Activated T-cell treated with anti-CD3 and anti-CD28 coated beads, Interleukin-2, amount 50 U/mL, for 4 hours (primary cell): ENCODE measurements around the gene TNFSF9. TPM values are rescaled to one million over a fixed set of nuclear protein-coding genes. Genes with fewer than 3 reads are reported as not detected.
"Not testable (repeated sequence)": the region's sequence is repeated elsewhere in the genome, so short reads cannot be mapped to it uniquely, and the experiment has no call there.

Experiments
- ATAC-seq, 2 donors: fragments of 200-7000 bp; cut with Tn5 transposase; one replicate each; pipeline ENCODE4 v1.10.0; 2021
- DNase-seq: peaks from one replicate; pipeline ENCODE4 v3.0.0-alpha.2; 2020
- H3K27me3 Mint-ChIP-seq: one replicate; pipeline ENCODE4 v1.8.0; 2021; ENCODE audit warnings: low read depth, mixed read lengths
- H3K36me3 Mint-ChIP-seq: one replicate; pipeline ENCODE4 v1.8.0; 2022; ENCODE audit warnings: mixed read lengths; ENCODE audit not compliant: insufficient read depth
- H3K4me1 Mint-ChIP-seq: one replicate; pipeline ENCODE4 v1.8.0; 2021; ENCODE audit warnings: low read depth, mixed read lengths
- H3K4me3 Mint-ChIP-seq: one replicate; pipeline ENCODE4 v1.8.0; 2021; ENCODE audit warnings: mild to moderate bottlenecking, moderate library complexity, mixed read lengths
- H3K9me3 Mint-ChIP-seq: one replicate; pipeline ENCODE4 v1.8.0; 2021; ENCODE audit warnings: mixed read lengths
- total RNA-seq, 3 donors: library from RNA; stranded (reverse); gene quantifications; one replicate each; pipeline ENCODE4 v1.2.1, GENCODE V29; 2021

The TNFSF9 gene
- total RNA-seq, 3 donors from 2014 or later, result 3.5 to 7.4 (median 3.8) TPM

DNA sequence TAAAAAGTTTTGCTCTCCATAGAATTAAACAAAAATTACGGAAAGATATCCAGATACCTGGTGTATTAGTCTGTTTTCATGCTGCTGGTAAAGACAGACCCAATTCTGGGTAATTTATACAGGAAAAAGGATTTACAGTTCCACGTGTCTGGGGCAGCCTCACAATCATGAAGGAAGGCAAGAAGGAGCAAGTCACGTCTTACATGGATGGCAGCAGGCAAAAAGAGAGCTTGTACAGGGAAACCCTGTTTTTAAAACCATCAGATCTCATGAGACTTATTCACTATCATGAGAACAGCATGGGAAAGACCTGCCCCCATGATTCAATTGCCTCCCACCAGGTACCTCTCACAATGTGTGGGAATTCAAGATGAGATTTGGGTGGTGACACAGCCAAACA lies 35.9 kb downstream of the TNFSF9 start:
- ATAC-seq, H3K36me3 Mint-ChIP-seq, DNase-seq, H3K4me3 Mint-ChIP-seq, H3K4me1 Mint-ChIP-seq: not testable (repeated sequence)
- peaks cover 24% of the 10 kb centered on the region for H3K27me3 Mint-ChIP-seq
- peaks cover 14% of the 10 kb centered on the region for H3K9me3 Mint-ChIP-seq

DNA sequence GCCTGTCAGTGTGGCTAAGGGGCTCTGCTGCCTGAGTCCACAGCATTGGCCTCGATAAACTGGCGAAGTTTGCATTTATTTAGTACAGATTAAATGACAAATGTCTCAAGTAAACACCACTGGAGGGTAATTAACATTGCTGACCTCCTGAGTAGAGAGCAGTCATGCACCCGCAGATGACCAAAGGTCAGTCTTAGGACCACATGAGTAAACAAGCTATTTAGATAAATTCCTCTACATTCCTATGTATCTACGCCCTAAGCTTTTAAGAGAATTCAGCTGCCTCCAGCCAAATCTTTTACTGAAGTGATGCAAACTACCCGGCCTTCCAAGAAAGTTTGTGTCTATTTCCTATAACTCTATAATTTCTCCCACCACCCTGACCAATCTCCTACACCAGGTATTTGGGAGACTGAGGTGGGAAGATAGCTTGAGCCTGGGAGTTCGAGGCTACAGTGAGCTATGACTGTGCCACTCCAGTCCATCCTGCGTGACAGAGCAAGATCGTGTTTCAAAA lies 37.2 kb downstream of the TNFSF9 start:
- ATAC-seq, result no peak

DNA sequence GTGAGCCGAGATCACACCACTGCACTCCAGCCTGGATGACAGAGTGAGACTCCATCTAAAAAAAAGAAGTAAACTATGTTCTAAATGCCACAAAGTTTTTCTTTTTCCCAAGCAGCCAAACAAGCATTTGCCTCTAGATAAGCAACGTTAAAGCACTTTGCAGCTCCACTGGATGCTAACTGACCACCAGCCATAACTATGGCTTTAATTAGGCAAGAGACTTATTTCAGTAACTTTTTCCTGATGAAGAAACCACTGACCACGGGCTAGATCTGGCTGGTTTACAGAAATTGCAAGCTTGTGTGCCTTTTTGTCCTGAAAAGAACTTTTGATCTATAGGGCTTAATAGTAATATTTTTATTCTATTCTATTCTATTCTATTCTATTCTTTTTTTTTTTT lies 38.0 kb downstream of the TNFSF9 start:
- Mint-ChIP-seq H3K9me3 (peaks cover 14% of the 10 kb centered on the region), H3K4me3 (no peak overlapping the region), H3K4me1 (no peaks in the 10 kb centered on the region), H3K36me3 (peaks cover 3% of the 10 kb centered on the region), H3K27me3 (peaks cover 31% of the 10 kb centered on the region)
- ATAC-seq (no peak), DNase-seq (no peak)

More for the DNA sequence above, 37.2 kb downstream of the TNFSF9 start:
- H3K36me3 Mint-ChIP-seq, result peaks cover 3% of the 10 kb centered on the region
- no peak overlapping the region for H3K4me3 Mint-ChIP-seq
- peaks cover 31% of the 10 kb centered on the region for H3K27me3 Mint-ChIP-seq
- peaks cover 14% of the 10 kb centered on the region for H3K9me3 Mint-ChIP-seq
- DNase-seq, result no peak
- no peaks in the 10 kb centered on the region for H3K4me1 Mint-ChIP-seq

DNA sequence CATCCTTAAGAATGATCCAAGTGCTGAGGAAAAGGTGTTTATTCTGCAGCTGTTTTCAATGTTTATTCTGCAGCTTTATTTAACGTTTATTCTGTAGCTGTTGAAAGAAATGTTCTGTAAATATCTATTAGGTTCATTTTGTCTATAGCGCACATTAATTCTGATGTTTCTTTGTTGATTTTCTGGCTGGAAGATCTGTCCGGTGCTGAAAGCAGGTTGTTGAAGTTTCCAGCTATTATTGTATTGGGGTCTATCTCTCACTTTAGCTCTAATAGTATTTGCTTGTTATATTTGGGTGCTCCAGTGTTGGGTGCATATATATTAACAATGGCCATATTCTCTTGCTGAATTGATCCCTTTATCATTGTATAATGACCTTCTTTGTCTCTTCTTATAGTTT lies 39.9 kb downstream of the TNFSF9 start:
- Mint-ChIP-seq H3K36me3 (no peaks in the 10 kb centered on the region), H3K4me1 (no peaks in the 10 kb centered on the region), H3K9me3 (peaks cover 6% of the 10 kb centered on the region), H3K4me3 (no peak overlapping the region), H3K27me3 (peaks cover 29% of the 10 kb centered on the region)
- DNase-seq (no peak), ATAC-seq (no peak)

DNA sequence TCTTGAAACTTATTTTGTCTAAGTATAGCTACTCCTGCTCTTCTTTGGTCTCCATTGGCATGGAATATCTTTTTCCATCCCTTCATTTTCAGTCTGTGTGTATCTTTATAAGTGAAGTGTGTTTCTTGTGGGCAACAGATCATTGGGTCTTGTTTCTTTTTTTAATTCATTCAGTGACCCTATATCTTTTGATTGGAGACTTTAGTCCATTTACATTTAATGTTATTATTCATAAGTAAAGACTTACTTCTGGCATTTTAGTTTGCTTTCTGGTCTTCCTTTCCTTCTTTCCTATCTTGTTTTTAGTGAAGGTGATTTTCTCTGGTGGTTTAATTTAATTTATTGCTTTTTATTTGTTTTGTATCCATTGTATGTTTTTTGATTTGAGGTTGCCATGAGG lies 40.3 kb downstream of the TNFSF9 start:
- H3K4me1 Mint-ChIP-seq, result no peaks in the 10 kb centered on the region
- H3K4me3 Mint-ChIP-seq, result no peak overlapping the region
- no peak for ATAC-seq
- peaks cover 29% of the 10 kb centered on the region for H3K27me3 Mint-ChIP-seq
- peaks cover 6% of the 10 kb centered on the region for H3K9me3 Mint-ChIP-seq
- H3K36me3 Mint-ChIP-seq, result no peaks in the 10 kb centered on the region
- no peak for DNase-seq

DNA sequence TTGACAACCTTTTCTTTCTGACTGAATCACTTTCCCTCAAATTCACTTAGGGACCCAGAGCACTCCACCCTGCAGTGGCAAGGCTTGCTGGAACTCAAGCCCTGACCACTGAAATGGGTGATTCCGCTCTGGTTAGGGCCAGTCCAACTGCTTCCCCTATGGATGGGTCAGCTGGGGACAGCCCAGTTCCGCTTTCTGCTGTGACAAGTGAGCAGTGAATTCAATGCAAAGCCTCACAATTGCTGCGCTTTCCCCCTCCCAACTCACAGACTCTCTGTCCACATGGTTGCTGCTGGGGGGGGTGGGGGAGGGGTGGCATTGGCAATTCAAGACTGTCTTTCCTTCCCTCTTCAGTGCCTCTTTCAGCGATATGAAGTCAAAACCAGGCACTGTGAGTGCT lies 41.4 kb downstream of the TNFSF9 start:
- Mint-ChIP-seq H3K4me1 (no peaks in the 10 kb centered on the region), H3K4me3 (no peak overlapping the region), H3K9me3 (peaks cover 6% of the 10 kb centered on the region), H3K27me3 (peaks cover 29% of the 10 kb centered on the region), H3K36me3 (no peaks in the 10 kb centered on the region)
- DNase-seq (no peak), ATAC-seq (no peak)

DNA sequence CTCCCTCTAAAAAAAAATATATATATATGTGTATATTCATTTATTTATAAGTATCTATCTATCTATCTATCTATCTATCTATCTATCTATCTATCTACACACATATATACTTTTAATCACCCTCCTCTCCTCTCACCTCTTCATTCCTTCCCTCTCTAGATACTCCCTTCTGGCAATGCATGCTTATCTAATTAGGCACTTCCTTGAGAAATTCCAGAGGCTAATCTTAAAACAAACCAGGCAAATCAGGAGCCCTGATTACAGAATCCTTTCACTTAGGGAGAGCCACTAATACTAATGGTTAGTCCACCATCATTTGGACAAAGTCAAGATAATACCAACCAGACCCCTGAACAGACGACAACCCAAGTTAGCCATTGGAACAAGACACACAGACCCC lies 42.5 kb downstream of the TNFSF9 start:
- ATAC-seq, result no peak

DNA sequence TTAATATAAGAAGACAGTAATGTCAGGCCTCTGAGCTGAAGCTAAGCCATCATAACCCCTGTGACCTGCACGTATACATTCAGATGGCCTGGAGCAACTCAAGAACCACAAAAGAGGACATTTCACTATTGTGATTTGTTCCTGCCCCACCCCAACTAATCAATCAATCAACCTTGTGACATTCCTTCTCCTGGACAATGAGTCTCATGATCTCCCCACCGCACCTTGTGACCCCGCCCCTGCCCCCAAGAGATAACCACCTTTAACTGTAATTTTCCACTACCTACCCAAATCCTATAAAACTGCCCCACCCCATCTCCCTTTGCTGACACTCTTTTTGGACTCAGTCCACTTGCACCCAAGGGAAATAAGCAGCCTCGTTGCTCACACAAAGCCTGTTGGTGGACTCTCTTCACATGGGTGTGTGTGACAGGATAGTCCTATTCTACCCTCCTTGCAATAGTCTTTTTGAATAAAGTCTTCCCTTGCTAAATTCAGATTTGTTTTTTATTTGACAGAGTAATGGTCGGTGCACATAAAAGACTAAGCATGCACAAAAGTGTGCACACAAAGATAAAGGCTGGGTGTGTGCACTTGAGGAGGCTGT lies 46.1 kb downstream of the TNFSF9 start:
- H3K9me3 Mint-ChIP-seq, result no peaks in the 10 kb centered on the region
- DNase-seq (no peak), ATAC-seq (no peak)
- peaks cover 7% of the 10 kb centered on the region for H3K27me3 Mint-ChIP-seq
- no peak overlapping the region for H3K4me3 Mint-ChIP-seq
- peaks cover 3% of the 10 kb centered on the region for H3K4me1 Mint-ChIP-seq
- no peaks in the 10 kb centered on the region for H3K36me3 Mint-ChIP-seq

More for the DNA sequence above, 42.5 kb downstream of the TNFSF9 start:
- DNase-seq, result no peak
- peaks cover 3% of the 10 kb centered on the region for H3K4me1 Mint-ChIP-seq
- H3K4me3 Mint-ChIP-seq, result no peak overlapping the region
- peaks cover 25% of the 10 kb centered on the region for H3K27me3 Mint-ChIP-seq
- peaks cover 6% of the 10 kb centered on the region for H3K9me3 Mint-ChIP-seq
- H3K36me3 Mint-ChIP-seq, result no peaks in the 10 kb centered on the region

DNA sequence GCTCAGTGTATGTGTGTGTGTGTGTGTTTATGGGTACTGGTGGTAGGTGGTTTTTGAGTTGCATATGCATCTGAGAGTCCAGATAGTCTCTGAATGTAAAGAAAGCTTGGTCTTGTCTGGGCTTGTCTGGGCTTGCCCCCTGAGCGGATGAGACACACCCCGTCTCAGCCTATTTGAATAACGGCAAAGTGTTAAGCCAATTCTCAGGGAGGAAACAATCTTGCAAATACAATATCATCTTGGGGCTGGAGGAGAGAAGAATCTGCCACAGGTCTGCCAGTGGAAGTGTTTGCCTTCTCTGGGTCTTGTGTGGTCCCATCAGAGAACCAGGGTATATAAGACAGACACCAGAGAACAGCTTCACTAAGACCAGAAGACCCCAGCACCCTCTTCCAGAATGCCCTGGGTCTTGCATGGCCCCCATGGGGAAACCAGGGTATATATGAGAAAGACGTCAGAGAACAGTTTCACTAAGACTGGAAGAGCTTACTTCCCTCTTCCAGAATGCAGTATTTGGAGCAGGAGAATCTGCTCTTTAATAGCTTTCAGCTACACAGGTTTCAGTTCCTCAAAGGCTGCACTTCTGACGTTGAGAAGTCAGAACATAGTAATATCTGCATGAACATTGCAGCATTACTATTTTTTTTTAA lies 46.8 kb downstream of the TNFSF9 start:
- Mint-ChIP-seq H3K4me1 (peaks cover 3% of the 10 kb centered on the region), H3K4me3 (no peak overlapping the region), H3K27me3 (peaks cover under 1% of the 10 kb centered on the region), H3K9me3 (no peaks in the 10 kb centered on the region), H3K36me3 (no peaks in the 10 kb centered on the region)
- peak in 1 of 2 donors; percentile 43 for ATAC-seq
- DNase-seq, result no peak

DNA sequence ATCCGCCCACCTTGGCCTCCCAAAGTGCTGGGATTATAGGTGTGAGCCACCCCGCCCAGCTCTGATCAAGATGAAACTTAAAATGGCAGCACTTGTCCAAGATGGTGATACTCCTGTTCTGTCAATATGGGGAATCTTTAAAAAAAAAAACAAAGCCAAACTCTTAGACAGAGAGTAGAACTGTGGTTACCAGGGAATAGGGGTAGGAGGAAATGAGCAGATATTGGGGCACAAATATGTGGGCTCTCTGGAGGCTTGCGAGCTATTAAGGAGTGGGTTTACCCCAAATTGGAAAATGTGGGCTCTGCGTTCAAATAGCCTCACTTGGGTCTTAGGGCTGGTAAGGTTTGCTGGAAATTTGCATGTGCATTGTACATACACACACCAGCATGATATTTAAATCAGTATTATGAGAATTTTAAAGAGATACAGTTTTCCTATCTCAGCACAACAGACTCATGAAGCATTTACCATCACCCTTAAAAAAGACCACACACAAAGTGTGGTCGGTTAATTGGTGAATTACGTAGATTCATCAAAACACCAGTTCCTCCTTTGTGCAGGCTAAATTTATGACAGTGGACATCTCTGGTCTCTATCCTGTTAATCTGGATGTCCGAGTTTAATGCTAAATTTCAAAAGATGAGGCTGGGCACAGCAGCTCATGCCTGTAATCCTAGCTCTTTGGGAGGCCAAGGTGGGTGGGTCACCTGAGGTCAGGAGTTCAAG lies 48.8 kb downstream of the TNFSF9 start:
- Mint-ChIP-seq H3K4me3 (no peak overlapping the region), H3K27me3 (peaks cover 2% of the 10 kb centered on the region), H3K36me3 (no peaks in the 10 kb centered on the region), H3K9me3 (no peaks in the 10 kb centered on the region), H3K4me1 (peaks cover 3% of the 10 kb centered on the region)
- ATAC-seq, result no peak
- DNase-seq, result no peak

DNA sequence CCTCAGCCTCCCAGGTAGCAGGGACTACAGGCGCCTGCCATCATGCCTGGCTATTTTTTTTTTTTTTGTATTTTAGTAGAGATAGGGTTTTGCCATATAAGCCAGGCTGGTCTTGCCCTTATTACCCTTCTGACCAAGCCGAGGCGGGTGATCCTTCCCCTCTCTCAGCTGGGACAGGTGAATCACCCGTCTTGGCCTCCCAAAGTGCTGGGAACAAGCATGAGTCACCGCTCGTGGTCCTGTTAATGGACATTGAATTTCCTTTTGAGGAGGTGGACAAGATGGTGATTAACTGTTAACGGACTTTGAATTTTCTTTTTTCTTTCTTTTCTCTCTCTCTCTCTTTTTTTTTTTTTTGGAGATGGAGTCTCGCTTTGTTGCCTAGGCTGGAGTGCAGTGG lies 49.5 kb downstream of the TNFSF9 start:
- Mint-ChIP-seq H3K4me1 (peaks cover 3% of the 10 kb centered on the region), H3K36me3 (no peaks in the 10 kb centered on the region), H3K27me3 (peaks cover 6% of the 10 kb centered on the region), H3K9me3 (no peaks in the 10 kb centered on the region), H3K4me3 (no peak overlapping the region)
- ATAC-seq (no peak), DNase-seq (no peak)

DNA sequence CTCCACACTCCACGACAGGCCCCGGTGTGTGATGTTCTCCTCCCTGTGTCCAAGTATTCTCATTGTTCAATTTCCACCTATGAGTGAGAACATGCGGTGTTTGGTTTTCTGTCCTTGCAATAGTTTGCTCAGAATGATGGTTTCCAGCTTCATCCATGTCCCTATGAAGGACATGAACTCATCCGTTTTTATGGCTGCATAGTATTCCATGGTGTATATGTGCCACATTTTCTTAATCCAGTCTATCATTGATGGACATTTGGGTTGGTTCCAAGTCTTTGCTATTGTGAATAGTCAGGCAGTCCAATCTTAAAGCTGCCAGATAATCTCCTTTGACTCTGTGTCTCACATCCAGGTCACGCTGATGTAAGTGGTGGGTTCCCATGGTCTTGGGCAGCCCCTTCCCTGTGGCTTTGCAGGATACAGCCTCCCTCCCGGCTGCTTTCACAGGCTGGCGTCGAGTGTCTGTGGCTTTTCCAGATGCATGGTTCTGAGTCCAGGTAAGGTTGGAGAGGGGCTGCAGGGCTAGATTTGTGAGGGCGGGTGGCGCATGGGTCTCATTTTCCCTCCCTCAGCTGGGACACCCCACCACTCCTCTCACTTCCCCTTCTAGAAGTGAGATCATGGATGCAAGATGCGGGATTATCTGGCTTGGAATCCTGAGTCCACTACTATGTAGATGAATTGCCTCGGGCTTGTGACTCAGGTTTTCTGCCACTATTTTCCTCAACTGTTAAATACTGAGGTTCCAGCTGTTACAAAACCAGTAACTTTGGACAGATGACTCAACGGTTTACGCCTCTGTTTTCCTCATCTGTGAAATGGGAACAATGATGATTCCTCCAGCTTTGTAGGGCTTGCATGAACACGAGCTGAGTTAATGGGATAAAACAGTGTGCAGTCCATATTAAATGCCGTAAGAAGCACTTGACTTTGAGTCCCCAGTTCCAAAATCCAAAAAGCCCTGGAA lies 52.0 kb downstream of the TNFSF9 start:
- H3K9me3 Mint-ChIP-seq, H3K36me3 Mint-ChIP-seq, ATAC-seq, H3K4me3 Mint-ChIP-seq, DNase-seq: not testable (repeated sequence)
- peaks cover 15% of the 10 kb centered on the region for H3K4me1 Mint-ChIP-seq
- peaks cover 26% of the 10 kb centered on the region for H3K27me3 Mint-ChIP-seq
